GM18502 (cell line): Measurements from ENCODE around the gene AMER3.

Source experiments
- ATAC-seq: cut with Tn5 transposase; IDR thresholded peaks from one replicate; pipeline ENCODE4 v1.9.1; 2021; ENCODE audit warnings: mild to moderate bottlenecking; ENCODE audit not compliant: unreplicated experiment, poor library complexity

AMER3 gene

DNA sequence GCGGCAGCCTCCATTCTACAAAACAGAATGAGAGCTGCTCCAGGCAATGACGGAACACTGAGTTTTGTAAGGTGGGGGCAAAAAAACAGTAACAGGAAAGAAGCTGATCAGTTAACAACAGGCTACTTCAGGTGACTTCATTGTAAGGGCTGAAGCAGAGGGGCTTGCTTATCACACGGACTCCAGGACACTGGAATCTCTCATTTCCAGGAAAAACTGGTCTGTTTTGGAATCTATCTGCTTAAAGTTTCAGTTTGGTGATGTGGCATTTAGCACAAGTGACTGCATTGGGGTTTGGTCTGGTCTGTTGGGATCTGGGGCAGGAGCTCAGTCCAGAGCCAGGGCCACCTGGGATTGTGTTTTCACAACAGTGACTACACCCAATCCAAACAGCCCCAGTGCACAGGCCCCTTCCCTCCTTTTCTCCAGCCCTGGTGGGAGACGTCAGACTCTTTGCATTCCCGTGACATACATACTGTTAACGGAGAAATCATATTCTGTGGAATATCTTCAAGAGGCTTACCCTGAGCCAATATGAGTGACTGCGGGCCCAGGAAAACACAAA, 14.1 kb downstream of the AMER3 start:
- ATAC-seq = no peak

DNA sequence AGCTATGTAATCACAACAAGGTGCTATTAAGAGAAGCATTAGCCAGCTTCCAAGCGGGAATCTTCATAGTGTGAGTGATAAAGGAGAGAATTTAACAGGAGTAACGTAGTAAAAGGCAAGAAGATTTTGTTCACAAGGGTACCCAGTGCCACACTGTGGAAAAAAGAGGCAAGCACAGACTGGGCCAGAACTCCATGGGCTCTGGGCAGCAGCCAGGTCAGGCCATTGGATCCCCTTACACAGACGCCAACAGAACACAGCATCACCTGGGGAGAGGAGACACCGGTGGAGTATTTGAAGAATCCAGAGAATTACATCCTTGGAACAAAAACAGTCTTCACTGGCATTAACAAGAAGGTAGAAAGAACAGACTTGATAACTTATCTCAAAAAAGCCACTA, 21.2 kb downstream of the AMER3 start:
- no peak for ATAC-seq

DNA sequence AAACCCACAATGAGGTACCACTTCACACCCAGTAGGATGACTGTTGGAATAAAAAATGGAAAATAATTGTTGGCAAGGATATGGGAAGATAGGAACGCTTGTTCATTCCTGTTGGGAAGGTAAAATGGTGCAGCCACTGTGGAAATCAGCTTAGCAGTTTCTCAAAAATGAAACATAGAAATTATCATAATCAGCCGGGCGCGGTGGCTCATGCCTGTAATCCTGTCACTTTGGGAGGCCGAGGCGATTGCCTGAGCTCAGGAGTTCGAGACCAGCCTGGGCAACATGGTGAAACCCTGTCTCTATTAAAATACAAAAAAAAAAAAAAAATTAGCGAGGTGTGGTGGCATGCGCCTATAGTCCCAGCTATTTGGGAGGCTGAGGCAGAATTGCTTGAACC, 23.4 kb downstream of the AMER3 start:
- ATAC-seq = no peak

DNA sequence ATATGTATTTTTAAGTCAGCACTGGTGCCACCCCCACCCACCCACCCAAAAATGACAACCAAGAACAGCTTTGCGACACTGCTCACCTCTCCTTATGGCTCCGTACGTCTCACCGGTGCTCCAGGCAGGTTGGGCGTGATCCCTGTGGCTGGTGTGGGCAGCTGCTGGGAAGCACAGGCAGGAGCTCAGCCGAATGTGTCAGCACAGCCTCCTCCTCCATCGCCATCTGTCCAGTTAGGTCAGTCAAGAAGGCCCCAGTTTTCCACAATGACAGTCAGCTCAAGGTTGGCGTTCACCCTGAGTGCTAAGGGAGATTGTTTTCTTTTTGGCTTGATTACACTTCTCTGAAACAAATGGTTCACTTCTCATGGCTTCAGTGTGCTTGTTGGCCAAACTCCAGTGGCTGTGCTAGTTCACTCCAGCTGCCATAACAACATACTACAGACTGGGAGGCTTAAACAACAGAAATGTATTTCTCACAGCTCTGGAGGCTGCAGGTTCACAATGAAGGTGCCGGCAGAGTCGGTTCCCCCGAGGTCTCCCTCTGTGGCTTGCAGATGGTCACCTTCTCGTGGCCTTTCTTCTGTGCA, 30.2 kb downstream of the AMER3 start:
- ATAC-seq = no peak

DNA sequence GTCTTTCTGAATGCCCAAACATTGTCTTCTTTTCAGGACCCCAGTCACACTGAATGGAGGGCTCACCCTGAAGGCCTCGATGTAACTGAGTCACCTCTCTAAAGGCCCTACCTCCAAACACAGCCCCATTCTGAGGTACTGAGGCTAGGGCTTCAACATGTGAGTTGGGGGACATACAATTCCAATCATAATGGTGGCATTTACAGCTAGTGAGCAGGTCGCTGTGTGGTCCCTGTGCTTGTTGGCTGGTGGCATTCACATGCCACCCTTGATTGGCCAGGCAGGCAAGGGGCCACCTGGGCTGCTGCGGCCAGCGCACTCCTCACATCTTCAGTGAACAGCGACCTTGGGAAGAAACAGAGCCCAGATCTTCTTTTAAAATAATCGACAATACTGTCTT, 30.7 kb downstream of the AMER3 start:
- ATAC-seq = no peak

DNA sequence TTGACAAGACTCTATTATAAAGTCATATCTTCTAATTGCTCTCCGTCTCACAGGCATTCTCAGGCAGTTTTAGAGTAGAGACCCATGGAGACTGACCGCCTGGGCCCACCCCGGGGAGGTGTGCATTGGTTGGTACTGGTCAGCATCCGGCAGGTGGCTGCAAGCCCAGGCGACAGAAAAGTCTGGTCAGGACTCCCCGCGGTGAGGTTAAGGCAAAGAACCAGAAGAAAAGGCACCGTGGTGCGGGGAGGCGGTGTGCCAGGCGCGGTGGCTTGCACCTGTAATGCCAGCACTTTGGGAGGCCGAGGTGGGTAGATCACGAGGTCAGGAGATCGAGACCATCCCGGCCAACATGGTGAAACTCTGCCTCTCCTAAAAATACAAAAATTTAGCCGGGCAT, 32.5 kb downstream of the AMER3 start:
- ATAC-seq = no peak

DNA sequence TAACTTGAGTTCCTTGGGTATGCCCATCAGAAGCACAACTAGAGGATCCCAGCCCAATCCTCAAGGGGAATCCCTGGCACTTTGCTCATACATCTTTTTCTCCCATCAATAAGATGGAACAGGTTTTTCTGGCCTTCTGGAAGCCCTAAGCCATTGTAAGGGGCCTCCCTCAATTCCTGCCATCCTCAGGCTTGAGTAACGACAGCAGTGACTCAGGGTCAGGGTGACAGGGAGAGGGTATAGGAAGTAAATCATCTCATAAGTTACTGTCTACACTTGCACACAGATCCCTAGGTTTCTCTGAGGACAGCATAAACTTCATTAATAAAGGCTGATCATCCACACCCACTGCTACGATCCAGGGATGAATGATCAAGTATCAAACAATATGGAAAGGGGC, 35.0 kb downstream of the AMER3 start:
- no peak for ATAC-seq

DNA sequence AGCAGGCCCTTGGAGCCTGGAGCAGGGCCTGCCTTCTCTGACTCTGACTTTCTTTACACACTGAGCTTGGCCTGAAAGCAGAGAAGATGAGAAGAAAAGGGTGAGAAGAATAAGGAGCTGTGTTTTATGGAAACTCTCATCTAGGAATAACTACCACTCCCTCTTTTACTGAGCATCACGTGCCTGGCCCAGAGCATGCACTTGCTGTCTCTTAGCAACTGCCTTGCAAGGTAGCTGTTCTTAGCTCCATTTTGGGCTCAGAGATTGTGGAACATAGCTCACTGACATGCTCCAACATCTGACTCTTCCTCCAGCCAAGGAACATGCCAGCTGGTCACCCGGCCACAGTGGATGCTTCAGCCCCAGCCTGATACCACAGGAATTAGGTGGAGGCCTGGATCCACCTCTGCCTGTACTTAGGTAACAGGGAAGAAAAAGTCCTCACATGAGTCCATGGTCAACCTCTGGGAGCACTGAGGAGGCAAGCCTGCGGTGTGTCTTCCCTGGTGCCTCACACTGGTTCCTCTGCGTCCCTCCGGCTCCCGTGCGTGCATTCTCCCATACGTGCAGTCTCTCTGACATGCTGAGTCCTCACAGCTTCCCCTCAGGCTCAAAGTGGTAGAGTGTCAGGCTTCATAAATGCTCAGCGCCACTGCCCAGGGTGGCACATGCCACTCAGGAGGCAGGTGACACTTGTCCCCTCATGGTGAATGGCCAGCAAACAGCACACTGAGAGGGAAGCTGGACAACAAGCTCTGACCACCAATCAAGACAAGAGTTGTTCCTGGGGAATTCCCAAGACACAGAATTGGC, 35.7 kb downstream of the AMER3 start:
- no peak for ATAC-seq

DNA sequence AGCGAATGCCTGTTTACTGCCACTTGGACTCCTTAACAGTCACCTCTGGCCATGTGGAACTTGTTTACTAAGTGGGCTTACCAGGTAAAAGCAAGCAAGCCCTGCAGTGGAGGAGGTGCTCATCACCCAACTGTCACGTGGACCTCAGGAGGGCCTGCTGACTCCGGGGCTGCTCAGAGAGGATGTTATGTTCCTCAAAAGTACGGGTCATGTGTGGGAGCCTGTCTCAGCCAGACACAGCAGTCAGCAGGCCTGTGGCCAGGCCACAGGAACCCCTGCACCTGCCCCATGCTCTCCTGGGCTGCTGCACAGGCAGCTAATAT, 36.2 kb downstream of the AMER3 start:
- no peak for ATAC-seq

DNA sequence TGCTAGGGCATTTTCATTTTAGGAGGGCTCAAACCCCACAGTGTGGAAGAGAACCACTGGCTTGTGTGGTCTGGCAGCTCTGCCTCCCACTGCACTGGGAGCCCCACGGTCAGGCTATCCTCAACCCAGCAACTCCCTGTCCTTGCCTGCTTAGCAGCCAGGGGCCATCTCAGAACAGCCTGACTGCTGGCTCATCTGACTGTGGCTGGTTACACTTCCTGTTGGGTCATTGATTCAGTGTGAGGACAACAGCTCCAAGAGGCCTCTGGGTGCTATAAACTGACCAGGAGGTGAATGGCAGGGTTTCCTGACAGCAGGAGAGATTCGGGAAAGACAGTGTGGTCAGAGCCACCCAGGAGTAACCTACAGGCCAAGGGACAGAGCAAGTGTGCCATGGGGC, 40.1 kb downstream of the AMER3 start:
- ATAC-seq = no peak

DNA sequence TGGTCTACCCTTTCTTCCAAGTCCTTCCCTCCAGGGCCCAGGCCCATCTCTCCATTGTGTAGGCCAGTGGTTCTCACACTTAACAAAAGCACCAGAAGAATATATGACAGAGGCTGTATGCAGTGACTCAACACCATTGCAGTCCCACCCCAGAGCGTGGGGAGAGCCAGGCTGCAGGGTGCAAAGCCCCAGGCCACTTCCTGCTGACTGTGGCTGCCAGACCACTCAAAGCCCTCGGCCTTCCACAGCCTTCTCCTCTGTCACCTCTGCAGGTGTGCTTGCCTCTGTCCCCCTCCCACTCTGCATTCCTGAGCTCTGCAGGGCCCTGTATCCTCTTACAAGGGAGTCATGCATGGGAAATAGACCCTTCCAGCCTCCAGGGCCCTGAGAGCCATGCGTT, 41.0 kb downstream of the AMER3 start:
- ATAC-seq = no peak

DNA sequence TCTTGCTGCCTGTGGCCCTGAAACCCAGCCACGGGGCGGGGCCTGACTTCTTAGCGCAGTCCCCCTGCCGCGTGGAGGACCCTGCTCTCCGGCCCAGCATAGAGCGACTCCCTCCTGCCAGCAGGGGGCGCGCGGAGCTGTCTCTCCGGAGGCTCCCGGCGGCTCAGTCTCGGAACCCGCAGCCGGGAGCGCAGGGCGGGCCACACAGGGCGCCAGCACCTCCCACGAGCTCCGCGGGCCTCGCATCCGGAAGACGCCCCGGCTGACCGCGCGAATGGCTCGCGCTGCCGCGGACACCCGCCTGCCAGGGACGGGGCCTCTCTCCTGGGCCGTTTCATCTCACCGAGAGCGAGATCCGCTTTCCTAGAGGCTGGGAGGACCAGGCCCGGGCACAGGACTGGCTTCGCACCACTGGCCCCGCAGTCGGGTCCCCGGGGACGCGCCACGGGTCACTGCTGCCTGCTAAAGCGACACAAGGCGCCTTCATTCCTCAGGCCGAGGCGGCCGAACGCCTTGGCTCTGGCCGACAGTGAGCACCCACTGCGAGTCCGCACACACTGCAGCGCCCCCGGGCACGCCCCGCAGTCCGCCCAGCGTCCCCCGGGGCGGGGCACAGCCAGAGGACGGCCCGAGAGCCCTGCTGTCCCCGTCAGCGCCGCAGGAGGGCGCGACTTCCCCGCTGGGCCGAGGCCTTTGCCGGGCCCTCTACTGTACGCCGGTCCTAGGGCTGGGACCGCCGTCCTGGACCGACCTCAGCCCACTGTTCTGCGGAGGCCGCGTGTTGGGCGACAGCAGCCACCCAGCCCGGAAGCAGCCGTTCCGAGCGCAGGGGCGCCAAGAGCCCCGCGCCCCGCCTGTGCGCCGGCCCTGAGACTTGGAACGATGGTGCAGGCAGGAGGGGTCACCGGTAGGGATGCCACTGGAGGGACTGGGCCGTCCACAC, 42.4 kb downstream of the AMER3 start:
- ATAC-seq = peak; percentile 93

DNA sequence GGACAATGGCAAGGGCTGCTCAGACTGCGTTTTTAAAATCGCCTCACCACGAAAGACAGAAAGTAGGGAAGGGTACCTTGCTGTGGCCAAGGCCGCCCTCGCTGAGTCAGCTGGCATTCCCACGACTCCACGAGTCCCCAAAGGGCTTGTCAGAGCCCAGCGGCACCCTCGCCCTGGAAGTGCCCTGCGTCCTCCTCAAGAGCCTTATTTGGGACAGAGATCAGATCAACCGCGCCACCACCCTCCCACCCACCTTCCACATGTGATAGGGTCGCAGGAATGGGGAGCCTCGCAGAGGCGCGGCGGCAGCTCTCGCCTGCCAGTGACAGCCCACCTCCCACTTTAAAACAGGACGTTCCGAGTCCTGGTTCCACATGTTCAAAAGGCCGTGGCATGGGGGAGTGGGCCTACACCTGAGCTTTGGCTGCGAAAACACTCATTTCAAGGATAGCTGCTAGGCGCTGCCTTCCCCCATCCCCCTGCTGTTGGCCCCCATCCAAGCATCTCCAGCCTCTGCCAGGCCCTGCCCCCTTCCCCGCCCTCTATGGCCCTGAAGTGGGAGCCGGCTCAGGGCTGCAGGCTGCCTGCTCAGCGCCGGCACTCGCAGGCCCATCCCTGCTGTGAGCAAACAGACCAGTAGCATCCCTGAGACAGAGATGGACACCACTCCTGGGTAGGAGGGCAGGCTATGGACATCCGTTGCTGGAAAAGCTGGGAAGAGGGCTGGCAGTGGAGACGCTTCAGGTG, 43.3 kb downstream of the AMER3 start:
- no peak for ATAC-seq

DNA sequence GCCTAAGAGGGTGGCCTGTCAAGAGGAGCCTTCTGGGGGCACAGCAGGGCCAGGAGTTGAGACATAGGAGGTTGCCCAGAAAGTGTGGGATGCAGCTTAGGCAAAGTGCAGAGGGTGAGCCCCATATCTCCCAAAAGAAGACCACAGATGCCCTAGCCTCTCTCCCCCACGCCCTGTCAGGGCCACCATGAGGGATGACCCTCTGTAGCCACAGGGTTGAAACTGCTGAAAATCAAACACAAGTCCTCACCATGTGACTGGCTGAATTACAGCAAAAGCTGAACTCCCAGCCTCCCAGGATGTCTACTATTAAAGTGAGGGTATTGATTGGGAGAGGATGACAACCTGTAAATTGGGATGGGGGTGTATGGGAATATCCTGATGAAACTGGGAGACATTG, 44.0 kb downstream of the AMER3 start:
- no peak for ATAC-seq

DNA sequence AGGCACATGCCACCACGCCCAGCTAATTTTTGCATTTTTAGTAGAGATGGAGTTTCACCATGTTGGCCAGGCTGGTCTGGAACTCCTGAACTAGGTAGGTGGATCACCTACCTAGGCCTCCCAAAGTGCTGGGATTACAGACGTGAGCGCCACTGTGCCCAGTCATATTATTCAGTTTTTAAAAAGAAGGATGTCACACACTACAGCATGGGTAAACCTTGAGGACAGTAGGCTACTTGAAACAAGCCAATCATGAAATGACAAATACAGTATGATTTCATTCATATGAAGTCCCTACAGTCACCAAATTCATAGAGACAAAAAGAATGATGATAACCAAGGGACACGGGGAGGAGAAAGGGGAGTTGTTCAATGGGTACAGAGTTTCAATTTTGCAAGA, 50.3 kb downstream of the AMER3 start:
- ATAC-seq = no peak

DNA sequence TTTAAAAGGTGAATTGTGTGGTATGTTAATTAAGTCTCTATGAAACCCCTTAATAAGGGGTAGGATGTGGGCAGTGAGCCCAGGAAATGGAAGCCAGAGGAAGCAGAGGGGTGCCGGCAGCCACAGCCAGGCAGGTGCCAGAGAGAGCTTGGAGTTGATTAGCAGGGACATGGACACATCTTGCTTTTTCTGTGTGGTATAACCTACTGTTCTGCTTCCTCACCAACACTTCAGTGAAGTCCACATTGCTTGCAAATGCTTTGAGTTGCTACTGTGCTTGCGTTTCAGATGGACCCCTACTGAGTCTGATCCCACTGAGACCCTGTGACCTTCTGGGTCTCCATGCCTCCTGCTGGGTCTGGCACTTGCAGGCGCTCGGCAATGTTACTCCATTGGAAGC, 51.0 kb downstream of the AMER3 start:
- ATAC-seq = no peak

DNA sequence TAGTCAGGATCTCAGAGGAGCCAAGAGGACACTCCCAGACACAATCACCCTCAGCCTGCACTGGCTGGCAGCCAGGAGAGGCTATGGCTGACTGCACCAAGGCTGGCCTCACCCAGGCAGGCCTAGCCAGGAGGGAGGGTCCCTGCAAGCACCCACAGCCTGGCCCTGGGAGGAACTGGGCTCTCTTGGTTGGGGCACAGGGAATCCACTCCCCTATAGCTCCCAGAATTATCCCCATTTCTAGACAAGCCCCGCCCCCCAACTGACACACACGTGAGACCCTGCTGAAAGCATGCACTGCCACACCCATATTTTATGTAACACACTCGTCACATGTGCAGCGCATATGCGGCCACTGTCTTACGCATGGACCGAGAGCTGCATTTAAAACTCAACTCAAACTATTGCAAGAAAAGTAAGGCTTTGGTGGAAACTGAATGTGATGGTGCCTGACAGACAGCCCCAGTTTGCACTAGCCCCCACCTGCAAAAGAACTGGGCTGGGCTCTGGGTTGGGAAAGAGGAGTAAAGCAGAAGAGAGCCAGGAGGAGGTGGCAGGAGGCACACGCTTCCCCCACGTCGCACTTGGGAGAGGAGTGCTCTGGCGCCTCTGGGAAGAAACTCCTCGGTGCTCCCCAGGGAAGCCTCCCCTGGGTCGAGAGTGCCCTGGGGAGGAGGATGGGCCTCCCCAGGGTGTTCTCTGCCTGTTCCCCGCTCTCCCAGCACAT, 52.5 kb downstream of the AMER3 start:
- no peak for ATAC-seq

DNA sequence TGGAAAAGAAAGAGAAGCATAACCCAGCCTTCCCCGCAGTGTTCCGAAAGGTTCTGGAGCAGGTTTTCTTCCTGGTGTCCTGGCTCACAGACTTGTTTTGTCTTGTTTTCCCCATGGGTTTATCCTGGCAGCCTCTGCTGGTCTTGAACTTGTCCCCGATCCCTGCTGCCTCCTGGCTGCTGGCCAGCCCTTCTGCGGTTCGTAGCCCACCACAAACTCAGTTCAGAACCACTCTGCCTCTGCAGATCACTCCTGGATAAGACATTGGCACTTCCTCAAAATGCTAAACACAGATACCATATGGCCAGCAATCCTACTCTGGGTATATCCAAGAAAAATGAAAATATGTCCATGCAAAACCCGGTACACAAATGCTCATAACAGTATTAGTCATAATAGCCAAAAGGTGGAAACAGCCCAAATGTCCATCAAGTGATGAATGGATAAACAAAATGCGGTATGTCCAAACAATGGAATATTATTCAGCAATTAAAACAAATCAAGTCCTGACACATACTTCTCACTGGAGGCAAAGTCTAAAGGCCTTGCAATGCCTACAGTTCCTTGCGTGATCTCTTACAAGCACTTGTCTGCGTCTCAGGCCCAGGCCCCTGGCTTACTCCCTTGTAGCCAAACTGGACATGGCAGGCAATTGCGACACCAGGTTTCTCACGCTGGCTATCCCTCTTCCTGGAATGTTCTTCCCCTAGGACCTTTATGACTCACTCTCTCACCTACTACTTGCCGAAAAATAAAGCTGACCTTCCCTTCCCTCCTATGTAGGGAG, 53.3 kb downstream of the AMER3 start:
- no peak for ATAC-seq

DNA sequence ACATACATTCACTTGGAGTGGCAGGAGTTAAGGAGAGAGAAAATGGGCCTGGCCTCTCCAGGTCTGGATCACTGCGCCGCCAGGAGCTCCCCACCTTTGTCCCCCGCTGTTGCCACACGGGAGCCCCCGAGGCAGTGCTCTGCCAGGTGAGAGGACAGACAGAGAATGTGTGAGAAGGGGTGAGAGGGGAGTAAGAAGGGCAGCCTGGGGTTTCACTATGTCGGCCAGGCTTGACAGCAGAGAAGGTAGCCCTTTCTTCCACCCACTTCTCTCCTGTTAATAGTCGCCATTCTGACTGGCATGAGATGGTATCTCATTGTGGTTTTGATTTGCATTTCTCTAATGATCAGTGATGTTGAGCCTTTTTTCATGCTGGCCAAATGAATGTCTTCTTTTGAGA, 55.1 kb downstream of the AMER3 start:
- no peak for ATAC-seq
